ENCODE measurements around the gene ICA1L.

- TF ChIP-seq, protein P1, sequence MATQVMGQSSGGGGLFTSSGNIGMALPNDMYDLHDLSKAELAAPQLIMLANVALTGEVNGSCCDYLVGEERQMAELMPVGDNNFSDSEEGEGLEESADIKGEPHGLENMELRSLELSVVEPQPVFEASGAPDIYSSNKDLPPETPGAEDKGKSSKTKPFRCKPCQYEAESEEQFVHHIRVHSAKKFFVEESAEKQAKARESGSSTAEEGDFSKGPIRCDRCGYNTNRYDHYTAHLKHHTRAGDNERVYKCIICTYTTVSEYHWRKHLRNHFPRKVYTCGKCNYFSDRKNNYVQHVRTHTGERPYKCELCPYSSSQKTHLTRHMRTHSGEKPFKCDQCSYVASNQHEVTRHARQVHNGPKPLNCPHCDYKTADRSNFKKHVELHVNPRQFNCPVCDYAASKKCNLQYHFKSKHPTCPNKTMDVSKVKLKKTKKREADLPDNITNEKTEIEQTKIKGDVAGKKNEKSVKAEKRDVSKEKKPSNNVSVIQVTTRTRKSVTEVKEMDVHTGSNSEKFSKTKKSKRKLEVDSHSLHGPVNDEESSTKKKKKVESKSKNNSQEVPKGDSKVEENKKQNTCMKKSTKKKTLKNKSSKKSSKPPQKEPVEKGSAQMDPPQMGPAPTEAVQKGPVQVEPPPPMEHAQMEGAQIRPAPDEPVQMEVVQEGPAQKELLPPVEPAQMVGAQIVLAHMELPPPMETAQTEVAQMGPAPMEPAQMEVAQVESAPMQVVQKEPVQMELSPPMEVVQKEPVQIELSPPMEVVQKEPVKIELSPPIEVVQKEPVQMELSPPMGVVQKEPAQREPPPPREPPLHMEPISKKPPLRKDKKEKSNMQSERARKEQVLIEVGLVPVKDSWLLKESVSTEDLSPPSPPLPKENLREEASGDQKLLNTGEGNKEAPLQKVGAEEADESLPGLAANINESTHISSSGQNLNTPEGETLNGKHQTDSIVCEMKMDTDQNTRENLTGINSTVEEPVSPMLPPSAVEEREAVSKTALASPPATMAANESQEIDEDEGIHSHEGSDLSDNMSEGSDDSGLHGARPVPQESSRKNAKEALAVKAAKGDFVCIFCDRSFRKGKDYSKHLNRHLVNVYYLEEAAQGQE (IDR thresholded peaks at IDR 0.05; ENCODE audit: insufficient read depth in 1 of 2, low read depth in 2 of 2, low read length in 2 of 2), result no peak
- no peak for TF ChIP-seq POLR2AphosphoS5 (IDR thresholded peaks at IDR 0.05; ENCODE audit: low read depth, low read length)
- no peak for TF ChIP-seq TAF1 (IDR thresholded peaks at IDR 0.05; ENCODE audit: borderline replicate concordance, insufficient read depth, low read length)
- TF ChIP-seq SIN3A (IDR thresholded peaks at IDR 0.05; ENCODE audit: borderline replicate concordance, insufficient read depth, low read length), result no peak
- no peak for TF ChIP-seq FOXP2 (optimal IDR thresholded peaks at IDR 0.05; ENCODE audit: borderline replicate concordance, extremely low read depth, extremely low read length, insufficient read depth)
Observed at GRCh38 chr2:202813387-202813786, 58.2 kb downstream of the ICA1L start.

Data from PFSK-1 (cell line).